ENCODE measurements around the gene TSTD1. TPM values are rescaled to one million over a fixed set of nuclear protein-coding genes. Genes with fewer than 3 reads are reported as not detected.

TSTD1 gene
- total RNA-seq (2021; ENCODE audit: unreplicated experiment) (20.1 TPM), Bru-seq, nascent RNA (percentile 71 among the genes with signal in this experiment), BruChase-seq, experiment 1, labeled RNA remaining after a 2-hour chase (percentile 75 among the genes with signal in this experiment), BruChase-seq, experiment 2, labeled RNA remaining after a 6-hour chase (percentile 75 among the genes with signal in this experiment)
- 32.0 TPM for polyA plus RNA-seq (2012; ENCODE audit: insufficient read length)
- long read RNA-seq, transcript TSTD1-203 (3 exons, 457 nt) = major isoform, 7 of 14 reads
- long read RNA-seq, partial matches to known transcripts = 0 of 14 reads
- long read RNA-seq, other reads (novel, unspliced or antisense) = 2 of 14 reads

GRCh38 chr1:161038523-161039153, at the start of gene TSTD1:
Gene TSTD1, minus strand, starts transcription at chr1:161038964. Its CDS starts 75 bp downstream, at chr1:161038889.
- ChIA-PET CTCF (interaction anchor here (1.0 kb wide), 1 partner anchor 18 kb away, joined by 7 read pairs; the partner anchor contains the start of gene F11R), POLR2A (no interaction called here)
- no TSS peak for BruUV-seq (replicated peaks)
- H3K27me3 ChIP-seq (ENCODE audit: control insufficient read depth, insufficient read depth, low read length) = no peaks in the 10 kb centered on the region
- peak; percentile 92 for ATAC-seq
- H3K9me3 ChIP-seq (ENCODE audit: control insufficient read depth, insufficient read depth, low read depth, low read length) = no peaks in the 10 kb centered on the region
- H3K4me3 ChIP-seq (ENCODE audit: low read depth in 2 of 2, low read length in 2 of 2) = peak within 1 kb of the TSS; percentile 68 to 84
- peaks cover 9% of the 10 kb centered on the region for H3K36me3 ChIP-seq (ENCODE audit: control insufficient read depth, insufficient read depth, low read length)
- H3K4me1 ChIP-seq (ENCODE audit: control insufficient read depth, insufficient read depth, low read length) = peaks cover 12% of the 10 kb centered on the region
- intact Hi-C loops (cut with micrococcal nuclease; ENCODE audit: unreplicated experiment) = no loop called here
- H3K27ac ChIP-seq (ENCODE audit: low read length) = peak within 1 kb of the TSS; percentile 70
- TF ChIP-seq POLR2AphosphoS5 (IDR thresholded peaks at IDR 0.05; ENCODE audit: low read depth, low read length) (peak; percentile 84), REST (IDR thresholded peaks at IDR 0.05; ENCODE audit: insufficient read depth in 1 of 2, low read depth in 2 of 2, low read length in 1 of 2) (no peak), TCF7L2 (IDR thresholded peaks at IDR 0.05; ENCODE audit: low read depth, low read length) (no peak), CTCF (IDR thresholded peaks at IDR 0.05) (no peak), SIN3A (IDR thresholded peaks at IDR 0.05; ENCODE audit: borderline replicate concordance, insufficient read depth, low read depth, low read length) (0 out of 2 replicates have a peak, but pooled peaks have one; percentile 27)
- in situ Hi-C loops (cut with HindIII; ENCODE audit: low pct_unique_long_range_greater_than_20kb, low sequenced_read_pairs) = no loop called here
- DNase-seq (ENCODE audit: low read depth, low spot score) = no peak

- H3K9me3 ChIP-seq (ENCODE audit: control insufficient read depth, insufficient read depth, low read depth, low read length) = no peaks in the 10 kb centered on the region
- BruUV-seq (replicated peaks) = no TSS peak
- no peaks in the 10 kb centered on the region for H3K36me3 ChIP-seq (ENCODE audit: control insufficient read depth, insufficient read depth, low read length)
- intact Hi-C loops (cut with micrococcal nuclease; ENCODE audit: unreplicated experiment) = no loop called here
- no peak for ATAC-seq
- in situ Hi-C loops (cut with HindIII; ENCODE audit: low pct_unique_long_range_greater_than_20kb, low sequenced_read_pairs) = no loop called here
- no peaks in the 10 kb centered on the region for H3K27me3 ChIP-seq (ENCODE audit: control insufficient read depth, insufficient read depth, low read length)
- no peak overlapping the region for H3K4me3 ChIP-seq (ENCODE audit: low read depth in 2 of 2, low read length in 2 of 2)
- no peak overlapping the region for H3K27ac ChIP-seq (ENCODE audit: low read length)
- POLR2A ChIA-PET = interaction anchor here (0.6 to 0.7 kb wide), 2 partner anchors 35 to 638 kb away, joined by 3 to 4 read pairs; no protein-coding TSS in a partner anchor
- DNase-seq (ENCODE audit: low read depth, low spot score) = no peak
- TF ChIP-seq TCF7L2 (IDR thresholded peaks at IDR 0.05; ENCODE audit: low read depth, low read length) (no peak), REST (IDR thresholded peaks at IDR 0.05; ENCODE audit: insufficient read depth in 1 of 2, low read depth in 2 of 2, low read length in 1 of 2) (no peak), CTCF (IDR thresholded peaks at IDR 0.05) (no peak), SIN3A (IDR thresholded peaks at IDR 0.05; ENCODE audit: borderline replicate concordance, insufficient read depth, low read depth, low read length) (no peak), POLR2AphosphoS5 (IDR thresholded peaks at IDR 0.05; ENCODE audit: low read depth, low read length) (no peak)
- CTCF ChIA-PET = no interaction called here
- peaks cover 4% of the 10 kb centered on the region; the same call in 1 of the 2 replicates for H3K4me1 ChIP-seq (ENCODE audit: control insufficient read depth, insufficient read depth, low read length)
Observed at GRCh38 chr1:161086457-161086856, 47.7 kb upstream of the TSTD1 start.
